Fibroblast of lung (primary cell): ENCODE data around the gene TCEA3.

Source experiments
- CTCF ChIP-seq, 2 donors: IDR thresholded peaks in 1 of 2; conservative IDR thresholded peaks in 1 of 2; 1 replicate in 1 of 2; 2 replicates in 1 of 2; pipeline ENCODE4 v1.5.1; 2011 to 2012; ENCODE audit warnings: low read length in 2 of 2, control low read depth in 1 of 2, inconsistent platforms in 1 of 2, low read depth in 1 of 2, mild to moderate bottlenecking in 1 of 2
- EZH2 ChIP-seq: IDR thresholded peaks from 2 replicates; pipeline ENCODE4 v1.5.1; 2012; ENCODE audit warnings: low read length, control low read depth, mild to moderate bottlenecking; ENCODE audit errors: missing control alignments

- no peak for TF ChIP-seq CTCF (conservative IDR thresholded peaks at IDR 0.05 in 1 of 2, IDR thresholded peaks at IDR 0.05 in 1 of 2; ENCODE audit: low read depth in 1 of 2, low read length in 2 of 2)
- no peak for TF ChIP-seq EZH2
Measured at GRCh38 chr1:23431431-23431830, 6.9 kb upstream of the TCEA3 start.
